C4-2B (cell line): ENCODE results near the gene MIEN1.
"Not testable (repeated sequence)": the region's sequence is repeated elsewhere in the genome, so short reads cannot be mapped to it uniquely, and the experiment has no call there.

Experiments used
- H3K27ac ChIP-seq: fragments of 450-650 bp; 2 replicates; pipeline ENCODE4 v1.5.1; 2017
- ZFX ChIP-seq: fragments of 450-650 bp; IDR thresholded peaks from 2 replicates; pipeline ENCODE4 v1.6.1; 2017
- TF ChIP-seq, protein P1 (sequence below): fragments of 450-650 bp; conservative IDR thresholded peaks from 2 replicates; pipeline ENCODE4 v1.5.1; 2017; ENCODE audit warnings: mild to moderate bottlenecking

MIEN1 gene

GRCh38 chr17:39750131-39751015, 20.0 kb upstream of the MIEN1 start:
- no peak overlapping the region for H3K27ac ChIP-seq
- no peak for TF ChIP-seq ZFX
- TF ChIP-seq, protein P1, sequence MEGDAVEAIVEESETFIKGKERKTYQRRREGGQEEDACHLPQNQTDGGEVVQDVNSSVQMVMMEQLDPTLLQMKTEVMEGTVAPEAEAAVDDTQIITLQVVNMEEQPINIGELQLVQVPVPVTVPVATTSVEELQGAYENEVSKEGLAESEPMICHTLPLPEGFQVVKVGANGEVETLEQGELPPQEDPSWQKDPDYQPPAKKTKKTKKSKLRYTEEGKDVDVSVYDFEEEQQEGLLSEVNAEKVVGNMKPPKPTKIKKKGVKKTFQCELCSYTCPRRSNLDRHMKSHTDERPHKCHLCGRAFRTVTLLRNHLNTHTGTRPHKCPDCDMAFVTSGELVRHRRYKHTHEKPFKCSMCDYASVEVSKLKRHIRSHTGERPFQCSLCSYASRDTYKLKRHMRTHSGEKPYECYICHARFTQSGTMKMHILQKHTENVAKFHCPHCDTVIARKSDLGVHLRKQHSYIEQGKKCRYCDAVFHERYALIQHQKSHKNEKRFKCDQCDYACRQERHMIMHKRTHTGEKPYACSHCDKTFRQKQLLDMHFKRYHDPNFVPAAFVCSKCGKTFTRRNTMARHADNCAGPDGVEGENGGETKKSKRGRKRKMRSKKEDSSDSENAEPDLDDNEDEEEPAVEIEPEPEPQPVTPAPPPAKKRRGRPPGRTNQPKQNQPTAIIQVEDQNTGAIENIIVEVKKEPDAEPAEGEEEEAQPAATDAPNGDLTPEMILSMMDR, result no peak

GRCh38 chr17:39748444-39749034, 18.2 kb upstream of the MIEN1 start:
- not testable (repeated sequence) for H3K27ac ChIP-seq

DNA sequence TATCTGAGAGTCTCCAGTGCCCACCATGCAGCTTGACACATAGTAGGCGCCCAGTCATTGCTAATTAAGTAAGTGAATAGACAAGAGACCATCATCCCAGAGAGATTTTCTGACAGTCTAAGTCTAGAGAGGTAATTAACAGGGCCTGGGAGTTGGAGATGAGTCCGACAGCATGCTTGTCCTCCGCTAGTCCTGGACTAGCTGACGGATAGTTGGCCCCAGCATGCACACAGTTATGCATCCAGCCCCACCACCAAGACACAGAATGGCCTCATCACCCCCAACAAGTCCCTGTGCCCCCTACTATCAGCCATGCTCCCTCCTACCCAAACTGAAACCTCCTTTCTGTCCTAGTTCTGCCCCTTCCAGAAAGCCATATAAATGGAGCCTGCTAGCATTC, 17.4 kb upstream of the MIEN1 start:
- TF ChIP-seq, protein P1, result no peak
- no peak overlapping the region for H3K27ac ChIP-seq

GRCh38 chr17:39746145-39746461, 15.8 kb upstream of the MIEN1 start:
- TF ChIP-seq ZFX, result no peak
- TF ChIP-seq, protein P1, result no peak
- H3K27ac ChIP-seq, result no peak overlapping the region

DNA sequence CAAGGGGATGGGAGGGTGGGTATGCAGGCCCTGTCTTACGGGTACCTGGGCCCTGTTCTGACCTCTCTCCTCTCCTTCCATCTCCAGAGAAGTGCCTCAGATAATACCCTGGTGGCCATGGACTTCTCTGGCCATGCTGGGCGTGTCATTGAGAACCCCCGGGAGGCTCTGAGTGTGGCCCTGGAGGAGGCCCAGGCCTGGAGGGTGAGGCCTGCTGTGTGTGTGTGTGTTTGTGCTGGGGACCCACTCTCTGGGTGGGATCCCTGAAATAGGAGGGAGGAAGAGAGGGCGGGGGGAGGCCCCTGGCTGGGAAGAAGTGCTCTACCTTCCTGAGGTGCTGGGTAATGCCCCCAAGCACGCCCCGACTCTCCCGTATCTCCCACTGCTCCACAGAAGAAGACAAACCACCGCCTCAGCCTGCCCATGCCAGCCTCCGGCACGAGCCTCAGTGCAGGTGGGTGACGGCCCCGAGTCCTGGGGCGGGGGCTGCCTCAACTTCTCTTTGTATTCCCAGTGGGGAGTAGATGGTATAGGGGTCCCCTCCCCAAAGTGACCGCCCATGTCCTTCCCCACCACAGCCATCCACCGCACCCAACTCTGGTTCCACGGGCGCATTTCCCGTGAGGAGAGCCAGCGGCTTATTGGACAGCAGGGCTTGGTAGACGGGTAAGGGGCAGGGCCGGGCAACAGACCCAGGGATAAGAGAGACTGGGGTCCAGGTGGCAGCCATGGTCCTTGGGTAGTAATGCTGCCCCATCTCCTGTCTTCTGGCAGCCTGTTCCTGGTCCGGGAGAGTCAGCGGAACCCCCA, 15.2 kb upstream of the MIEN1 start:
- TF ChIP-seq, protein P1, result no peak
- no peak for TF ChIP-seq ZFX
- H3K27ac ChIP-seq, result no peak overlapping the region

DNA sequence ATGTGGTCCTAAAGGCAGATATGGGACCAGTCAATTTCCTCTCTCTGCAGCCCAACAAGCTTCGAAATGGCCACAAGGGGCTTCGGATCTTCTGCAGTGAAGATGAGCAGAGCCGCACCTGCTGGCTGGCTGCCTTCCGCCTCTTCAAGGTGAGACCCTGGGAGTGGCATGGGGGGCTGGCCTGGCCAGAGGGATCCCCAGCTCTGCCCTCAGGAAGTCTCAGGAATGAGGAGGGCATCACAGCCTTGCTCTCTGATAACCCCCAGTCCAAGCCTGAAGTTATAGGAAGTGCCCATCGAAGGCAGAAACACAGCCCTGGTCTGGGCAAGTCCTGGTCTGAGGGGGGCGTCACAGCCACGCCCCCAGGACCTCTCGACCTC, 14.5 kb upstream of the MIEN1 start:
- TF ChIP-seq, protein P1, result no peak
- TF ChIP-seq ZFX, result no peak
- no peak overlapping the region for H3K27ac ChIP-seq

DNA sequence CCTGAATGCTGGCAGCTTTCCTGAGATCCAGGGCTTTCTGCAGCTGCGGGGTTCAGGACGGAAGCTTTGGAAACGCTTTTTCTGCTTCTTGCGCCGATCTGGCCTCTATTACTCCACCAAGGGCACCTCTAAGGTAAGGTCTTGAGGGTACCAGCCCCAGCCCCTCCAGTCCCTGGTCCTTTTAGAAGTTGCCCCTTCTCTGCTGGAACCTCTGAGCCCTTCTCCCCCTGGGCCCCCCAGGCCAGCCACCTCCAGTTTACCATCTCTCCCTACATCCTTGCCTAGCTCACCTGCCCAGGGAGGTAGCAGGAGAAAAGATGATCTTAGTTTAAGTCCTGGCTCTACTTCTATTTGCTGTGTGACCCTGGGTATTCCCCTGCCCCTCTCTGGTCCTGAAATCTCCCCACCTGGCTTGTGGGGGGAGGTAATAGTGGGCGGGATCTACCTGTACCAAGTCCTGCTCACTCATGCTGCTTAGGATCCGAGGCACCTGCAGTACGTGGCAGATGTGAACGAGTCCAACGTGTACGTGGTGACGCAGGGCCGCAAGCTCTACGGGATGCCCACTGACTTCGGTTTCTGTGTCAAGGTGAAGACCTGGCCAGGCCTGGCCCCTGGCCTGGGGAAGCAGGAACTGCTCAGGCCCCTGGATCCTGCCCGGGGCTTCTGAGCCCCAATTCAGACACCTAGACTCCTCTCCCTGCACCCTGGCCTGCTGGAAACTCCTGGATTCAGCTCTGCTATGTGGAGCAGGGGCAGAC, 13.9 kb upstream of the MIEN1 start:
- no peak overlapping the region for H3K27ac ChIP-seq
- TF ChIP-seq ZFX, result no peak
- TF ChIP-seq, protein P1, result no peak
